ENCODE data around the gene RTN3.
"Not testable (repeated sequence)": the region's sequence is repeated elsewhere in the genome, so short reads cannot be mapped to it uniquely, and the experiment has no call there.

The RTN3 gene, protein sequence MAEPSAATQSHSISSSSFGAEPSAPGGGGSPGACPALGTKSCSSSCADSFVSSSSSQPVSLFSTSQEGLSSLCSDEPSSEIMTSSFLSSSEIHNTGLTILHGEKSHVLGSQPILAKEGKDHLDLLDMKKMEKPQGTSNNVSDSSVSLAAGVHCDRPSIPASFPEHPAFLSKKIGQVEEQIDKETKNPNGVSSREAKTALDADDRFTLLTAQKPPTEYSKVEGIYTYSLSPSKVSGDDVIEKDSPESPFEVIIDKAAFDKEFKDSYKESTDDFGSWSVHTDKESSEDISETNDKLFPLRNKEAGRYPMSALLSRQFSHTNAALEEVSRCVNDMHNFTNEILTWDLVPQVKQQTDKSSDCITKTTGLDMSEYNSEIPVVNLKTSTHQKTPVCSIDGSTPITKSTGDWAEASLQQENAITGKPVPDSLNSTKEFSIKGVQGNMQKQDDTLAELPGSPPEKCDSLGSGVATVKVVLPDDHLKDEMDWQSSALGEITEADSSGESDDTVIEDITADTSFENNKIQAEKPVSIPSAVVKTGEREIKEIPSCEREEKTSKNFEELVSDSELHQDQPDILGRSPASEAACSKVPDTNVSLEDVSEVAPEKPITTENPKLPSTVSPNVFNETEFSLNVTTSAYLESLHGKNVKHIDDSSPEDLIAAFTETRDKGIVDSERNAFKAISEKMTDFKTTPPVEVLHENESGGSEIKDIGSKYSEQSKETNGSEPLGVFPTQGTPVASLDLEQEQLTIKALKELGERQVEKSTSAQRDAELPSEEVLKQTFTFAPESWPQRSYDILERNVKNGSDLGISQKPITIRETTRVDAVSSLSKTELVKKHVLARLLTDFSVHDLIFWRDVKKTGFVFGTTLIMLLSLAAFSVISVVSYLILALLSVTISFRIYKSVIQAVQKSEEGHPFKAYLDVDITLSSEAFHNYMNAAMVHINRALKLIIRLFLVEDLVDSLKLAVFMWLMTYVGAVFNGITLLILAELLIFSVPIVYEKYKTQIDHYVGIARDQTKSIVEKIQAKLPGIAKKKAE

GRCh38 chr11:63681321-63682065 lies at the start of gene RTN3:
Gene RTN3, plus strand, starts transcription at chr11:63681500. Its CDS starts 137 bp downstream, at chr11:63681637.
- peak; percentile 97 to 99 for DNase-seq

DNA sequence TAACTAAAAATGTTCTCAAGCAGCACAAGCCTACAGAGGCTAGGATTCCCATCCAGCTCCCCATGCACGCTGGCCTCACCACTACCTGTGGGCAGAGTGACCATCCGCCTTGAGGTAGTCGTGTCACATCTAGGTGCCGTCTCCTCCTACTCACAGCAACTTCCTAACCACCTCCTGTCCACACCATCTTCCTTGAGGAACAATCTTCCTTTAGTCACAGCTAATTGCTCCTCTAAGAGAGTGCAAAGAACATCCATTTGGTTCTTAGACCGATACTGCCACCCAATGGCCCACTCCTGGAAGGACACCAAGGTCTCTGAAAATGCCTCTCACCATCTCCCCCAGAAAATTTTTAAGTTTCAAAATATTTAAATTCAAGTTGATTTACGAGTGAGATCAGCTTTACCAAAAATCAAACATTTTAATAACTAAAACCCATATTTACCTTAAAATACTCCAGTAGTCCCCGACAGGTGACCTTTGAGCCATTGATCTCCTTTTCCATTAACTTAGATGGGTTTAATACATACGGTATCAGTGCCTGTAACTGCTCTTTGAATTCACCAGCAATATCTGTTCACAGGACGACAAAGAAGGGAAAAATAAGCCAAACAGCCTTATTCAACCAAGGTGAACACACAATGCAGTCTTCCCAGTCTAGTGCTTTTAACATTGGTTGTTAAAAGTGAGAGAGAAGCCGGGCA lies 45.4 kb upstream of the RTN3 start:
- DNase-seq = peak in 1 of 2 experiments; percentile 55

DNA sequence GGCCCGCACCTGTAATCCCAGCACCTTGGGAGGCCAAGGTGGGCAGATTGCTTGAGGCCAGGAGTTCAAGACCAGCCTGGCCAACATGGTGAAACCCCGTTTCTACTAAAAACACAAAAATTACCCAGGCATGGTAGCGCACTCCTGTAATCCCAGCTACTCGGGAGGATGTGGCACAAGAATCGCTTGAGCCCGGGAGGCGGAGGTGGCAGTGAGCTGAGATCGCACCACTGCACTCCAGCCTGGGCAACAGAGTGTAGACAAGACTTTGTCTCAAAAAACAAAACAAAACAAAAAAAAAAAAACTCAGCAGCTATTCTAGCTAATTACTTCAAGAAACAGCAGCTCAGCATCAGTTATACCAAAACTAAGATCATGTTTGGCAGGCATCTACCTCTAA lies 42.9 kb upstream of the RTN3 start:
- not testable (repeated sequence) for DNase-seq

GRCh38 chr11:63639199-63639832 lies 42.0 kb upstream of the RTN3 start:
- peak in 1 of 2 experiments; percentile 15 for DNase-seq

DNA sequence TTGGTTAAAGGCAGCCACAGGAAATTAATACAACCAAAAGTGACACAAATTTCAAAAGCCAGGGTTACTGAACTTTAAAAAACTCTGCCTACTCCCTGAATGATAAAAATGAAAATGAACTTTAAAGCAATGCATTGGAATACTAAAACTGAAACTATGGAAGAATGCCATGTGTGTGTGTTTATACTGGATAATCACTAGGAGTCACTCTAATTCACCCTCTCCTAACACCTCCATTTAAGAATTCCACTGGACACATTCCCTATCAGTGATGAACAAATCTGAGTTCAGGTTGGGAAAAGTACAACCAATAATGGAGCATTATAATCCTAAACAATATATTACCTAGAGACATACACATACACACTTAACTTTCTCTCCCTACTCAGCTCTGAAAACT lies 39.6 kb upstream of the RTN3 start:
- DNase-seq = no peak

GRCh38 chr11:63643205-63643604 lies 38.1 kb upstream of the RTN3 start:
- no peak for DNase-seq

- DNase-seq = no peak
These were observed 28.6 kb upstream of the RTN3 start for GRCh38 chr11:63652671-63653070.

DNA sequence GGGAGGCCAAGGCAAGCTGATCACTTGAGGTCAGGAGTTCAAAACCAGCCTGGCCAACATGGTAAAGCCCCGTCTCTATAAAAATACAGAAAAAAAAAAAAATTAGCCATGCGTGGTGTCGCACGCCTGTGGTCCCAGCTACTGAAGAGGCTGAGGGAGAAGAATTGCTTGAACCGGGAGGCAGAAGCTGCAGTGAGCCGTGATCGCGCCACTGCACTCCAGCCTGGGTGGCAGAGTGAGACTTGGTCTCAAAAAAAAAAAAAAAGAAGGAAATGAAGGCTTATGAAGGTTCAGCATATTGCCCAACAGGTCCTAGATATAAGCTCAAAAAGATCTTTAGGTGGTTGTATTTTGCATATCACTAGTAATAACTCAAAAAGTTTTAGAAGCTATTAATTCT lies 20.3 kb upstream of the RTN3 start:
- DNase-seq = no peak

GRCh38 chr11:63663809-63664208 lies 17.5 kb upstream of the RTN3 start:
- DNase-seq = no peak

- DNase-seq = no peak
These were observed 14.4 kb upstream of the RTN3 start for GRCh38 chr11:63666874-63667273.

DNA sequence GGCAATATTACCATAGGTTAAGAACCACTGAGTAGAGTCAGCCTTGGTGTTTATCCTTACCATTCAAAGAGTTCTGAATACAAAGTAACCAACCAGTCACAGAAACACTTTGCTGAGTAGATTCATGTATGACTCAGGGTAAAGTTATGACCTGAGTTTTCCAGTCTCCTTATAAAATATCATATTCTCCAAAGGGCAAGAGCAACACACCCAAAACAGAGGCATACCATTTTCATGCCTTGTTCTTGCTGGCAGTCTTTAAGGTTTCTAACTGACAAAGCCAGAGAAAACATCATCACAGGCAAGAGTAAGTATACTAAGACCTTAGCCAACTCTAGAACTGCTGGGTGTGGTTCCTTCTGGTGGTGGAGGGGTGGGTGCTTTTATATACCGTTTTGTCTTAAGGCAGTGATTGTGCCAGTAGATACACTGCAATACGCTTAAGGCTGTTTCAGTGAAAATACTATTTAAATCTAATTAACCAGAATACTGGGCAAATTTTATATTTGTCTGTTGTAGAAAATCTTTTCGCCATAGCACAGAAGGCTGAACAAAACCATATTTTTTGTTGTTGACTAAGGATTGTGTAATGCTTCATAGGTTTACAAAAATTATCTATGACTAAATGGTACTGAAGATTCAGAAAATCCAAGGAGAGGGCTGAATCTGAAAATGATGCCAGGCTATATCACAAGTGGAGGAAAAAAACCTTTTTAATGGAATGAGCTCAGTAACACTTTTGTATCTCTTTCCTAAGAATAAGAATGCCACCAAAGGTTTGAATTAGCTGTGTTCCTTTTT lies 13.1 kb upstream of the RTN3 start:
- no peak for DNase-seq

- no peak for DNase-seq
These were observed 11.2 kb upstream of the RTN3 start for GRCh38 chr11:63670096-63670432.

- peak; percentile 30 to 81 for DNase-seq
These were observed 10.6 kb upstream of the RTN3 start for GRCh38 chr11:63670433-63671321.

DNA sequence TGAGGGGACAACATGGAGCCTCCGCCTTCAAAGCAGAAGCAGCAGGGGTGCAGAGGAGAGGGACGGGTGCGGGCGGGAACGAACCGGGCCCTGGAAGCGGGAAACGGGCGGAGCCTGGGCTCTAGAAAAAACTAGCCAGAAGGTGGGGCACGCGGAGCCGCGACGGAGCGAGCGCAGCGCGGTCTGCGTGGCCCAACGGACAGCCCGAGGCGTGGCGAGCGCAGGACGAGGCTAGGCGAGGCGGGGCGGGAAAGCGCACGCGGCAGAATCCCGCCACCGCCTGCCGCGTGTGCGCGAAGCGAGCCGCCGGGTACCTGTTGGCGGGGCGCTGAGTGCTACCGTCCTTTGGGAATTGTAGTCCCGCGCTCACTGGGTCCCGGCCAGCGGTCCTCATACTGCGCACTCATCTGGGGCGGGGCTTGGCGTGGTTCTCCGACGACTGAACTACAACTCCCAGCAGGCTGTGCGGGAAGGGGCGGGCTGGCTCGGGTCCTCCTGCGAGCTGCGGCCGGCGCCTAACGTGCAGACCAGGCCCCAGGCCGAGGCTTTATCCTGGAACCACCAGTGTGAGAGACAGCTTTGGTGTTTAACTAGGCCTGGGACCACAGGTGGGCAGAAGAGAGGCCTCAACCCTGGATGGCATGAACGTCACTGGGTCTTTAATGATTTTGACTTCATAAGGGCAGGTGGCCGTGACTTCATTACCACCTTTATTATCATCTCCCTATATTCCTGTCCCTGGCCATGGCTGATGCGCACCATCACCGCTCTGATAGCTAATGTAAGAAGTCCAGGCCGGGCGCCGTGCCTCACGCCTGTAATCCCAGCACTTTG lies 9.8 kb upstream of the RTN3 start, which contains the start of gene ATL3:
ATL3 (minus strand) TSS at position 55 of the 834 bp plus-strand sequence; CDS start at position 14, 41 bp downstream.
- DNase-seq = peak; percentile 95 to 99

DNA sequence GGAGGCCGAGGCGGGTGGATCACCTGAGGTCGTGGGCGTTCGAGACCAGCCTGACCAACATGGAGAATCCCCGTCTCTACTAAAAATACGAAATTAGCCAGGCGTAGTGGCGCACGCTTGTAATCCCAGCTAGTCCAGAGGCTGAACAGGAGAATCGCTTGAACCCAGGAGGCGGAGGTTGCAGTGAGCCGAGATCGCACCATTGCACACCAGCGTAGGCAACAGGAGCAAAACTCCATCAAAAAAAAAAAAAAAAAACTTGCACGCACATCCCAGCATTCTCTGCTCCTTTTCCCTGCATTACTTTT lies 9.2 kb upstream of the RTN3 start:
- DNase-seq = no peak

DNA sequence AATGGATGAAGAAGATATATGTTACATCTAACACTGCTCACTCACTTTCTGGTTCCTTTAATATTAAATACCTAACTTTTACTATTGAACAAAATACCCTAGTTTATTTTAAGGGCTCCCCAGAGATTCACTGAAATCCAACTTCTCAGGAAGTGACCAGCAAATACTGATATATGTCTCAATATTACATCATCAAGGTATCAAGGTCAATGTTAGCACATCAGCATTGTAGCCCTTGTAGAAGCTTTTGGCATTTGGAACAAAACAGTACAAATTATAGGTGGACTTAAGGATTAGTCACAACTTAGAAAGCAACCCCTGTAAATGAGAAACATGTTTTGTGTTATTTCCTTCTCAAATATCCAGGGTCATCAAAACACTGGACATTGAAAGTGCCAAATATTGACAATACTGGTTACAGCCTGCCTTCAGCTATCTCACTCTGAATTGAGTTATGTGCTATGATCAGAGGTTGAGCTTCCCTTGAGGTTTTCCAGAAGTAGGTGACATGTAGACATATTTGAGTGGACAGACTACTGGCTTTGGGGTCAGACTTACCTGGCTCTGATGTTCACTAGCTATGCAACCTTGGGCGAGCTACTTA lies 8.3 kb upstream of the RTN3 start:
- DNase-seq = no peak

DNA sequence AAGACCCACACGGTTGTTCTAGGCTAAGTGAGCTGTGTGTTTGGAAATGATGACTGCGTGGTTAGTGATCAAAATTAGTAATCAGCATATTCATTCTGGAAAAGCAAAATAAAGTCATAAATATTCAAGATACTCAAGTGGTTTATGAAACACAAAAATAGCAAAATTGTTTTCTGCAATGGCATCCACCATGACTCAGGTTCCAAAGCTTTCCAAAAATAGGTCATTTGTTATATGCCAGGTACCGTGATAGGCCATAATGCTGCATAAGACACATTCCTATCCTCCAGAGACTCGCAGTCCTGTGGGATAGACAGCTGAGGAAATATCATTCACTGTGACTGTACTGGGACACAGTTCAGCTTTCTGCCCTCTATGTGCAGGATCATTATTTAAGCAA lies 7.7 kb upstream of the RTN3 start:
- no peak for DNase-seq

DNA sequence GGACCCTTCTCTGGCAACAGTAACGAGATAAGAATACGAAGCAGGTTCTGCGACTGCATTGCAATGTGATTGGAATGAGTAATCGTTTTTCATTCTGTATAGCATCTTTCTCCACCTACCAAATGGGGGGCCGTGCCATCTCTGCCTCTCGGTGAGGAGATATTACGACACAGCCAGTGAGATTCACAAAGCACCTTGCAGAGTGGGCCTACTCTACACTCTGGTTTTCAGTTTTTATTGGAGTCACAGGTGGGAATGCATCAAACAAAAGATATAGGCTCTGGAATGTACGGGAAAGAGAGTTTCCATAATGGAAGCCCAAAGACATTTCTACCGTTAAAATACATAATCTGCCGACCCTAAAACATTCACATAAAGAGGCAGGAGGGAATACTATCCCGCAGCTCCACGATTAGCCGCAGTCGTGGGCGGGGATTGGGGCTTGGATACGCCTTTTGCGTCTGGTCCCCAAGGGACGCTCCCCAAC lies 423 bp upstream of the RTN3 start:
- peak; percentile 84 to 86 for DNase-seq
